Adrenal gland (tissue), 5 donors: Measurements from ENCODE around the gene ADGRA1.

Experiments used
- CTCF ChIP-seq, 6 experiments: fragments of 450-650 bp in 4 of 6; fragments of 200-600 bp in 2 of 6; sonication (generic) in 1 of 6; IDR thresholded peaks; 1 replicate in 5 of 6; 2 replicates in 1 of 6; pipeline versions ENCODE4 v1.5.1 to v1.8.0; 2016 to 2021; ENCODE audit warnings: antibody characterized with exemption in 6 of 6, mild to moderate bottlenecking in 2 of 6, moderate library complexity in 1 of 6
- POLR2A ChIP-seq, 2 donors: fragments of 450-650 bp; IDR thresholded peaks; one replicate each; pipeline ENCODE4 v1.6.1; 2017; ENCODE audit warnings: antibody characterized with exemption in 2 of 2, mild to moderate bottlenecking in 2 of 2, moderate library complexity in 1 of 2
- donor health status: DM: no; HTN: no; CAD: no.

- TF ChIP-seq CTCF (IDR thresholded peaks at IDR 0.05), result no peak
- no peak for TF ChIP-seq POLR2A (IDR thresholded peaks at IDR 0.05)
These were observed 9.0 kb downstream of the ADGRA1 start for GRCh38 chr10:133096616-133097269.
